ENCODE results near the gene FASLG.
"Not testable (repeated sequence)": the region's sequence is repeated elsewhere in the genome, so short reads cannot be mapped to it uniquely, and the experiment has no call there.

Gene FASLG, protein sequence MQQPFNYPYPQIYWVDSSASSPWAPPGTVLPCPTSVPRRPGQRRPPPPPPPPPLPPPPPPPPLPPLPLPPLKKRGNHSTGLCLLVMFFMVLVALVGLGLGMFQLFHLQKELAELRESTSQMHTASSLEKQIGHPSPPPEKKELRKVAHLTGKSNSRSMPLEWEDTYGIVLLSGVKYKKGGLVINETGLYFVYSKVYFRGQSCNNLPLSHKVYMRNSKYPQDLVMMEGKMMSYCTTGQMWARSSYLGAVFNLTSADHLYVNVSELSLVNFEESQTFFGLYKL

DNA sequence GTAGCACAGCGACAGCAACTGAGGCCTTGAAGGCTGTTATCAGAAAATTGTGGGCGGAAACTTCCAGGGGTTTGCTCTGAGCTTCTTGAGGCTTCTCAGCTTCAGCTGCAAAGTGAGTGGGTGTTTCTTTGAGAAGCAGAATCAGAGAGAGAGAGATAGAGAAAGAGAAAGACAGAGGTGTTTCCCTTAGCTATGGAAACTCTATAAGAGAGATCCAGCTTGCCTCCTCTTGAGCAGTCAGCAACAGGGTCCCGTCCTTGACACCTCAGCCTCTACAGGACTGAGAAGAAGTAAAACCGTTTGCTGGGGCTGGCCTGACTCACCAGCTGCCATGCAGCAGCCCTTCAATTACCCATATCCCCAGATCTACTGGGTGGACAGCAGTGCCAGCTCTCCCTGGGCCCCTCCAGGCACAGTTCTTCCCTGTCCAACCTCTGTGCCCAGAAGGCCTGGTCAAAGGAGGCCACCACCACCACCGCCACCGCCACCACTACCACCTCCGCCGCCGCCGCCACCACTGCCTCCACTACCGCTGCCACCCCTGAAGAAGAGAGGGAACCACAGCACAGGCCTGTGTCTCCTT lies at the start of gene FASLG:
Gene FASLG (plus strand): TSS at position 233 of the 583 bp plus-strand sequence. CDS start 99 bp downstream, at position 332.
- DNase-seq (ENCODE audit: low read depth in 2 of 2) = peak; percentile 52 to 58

DNA sequence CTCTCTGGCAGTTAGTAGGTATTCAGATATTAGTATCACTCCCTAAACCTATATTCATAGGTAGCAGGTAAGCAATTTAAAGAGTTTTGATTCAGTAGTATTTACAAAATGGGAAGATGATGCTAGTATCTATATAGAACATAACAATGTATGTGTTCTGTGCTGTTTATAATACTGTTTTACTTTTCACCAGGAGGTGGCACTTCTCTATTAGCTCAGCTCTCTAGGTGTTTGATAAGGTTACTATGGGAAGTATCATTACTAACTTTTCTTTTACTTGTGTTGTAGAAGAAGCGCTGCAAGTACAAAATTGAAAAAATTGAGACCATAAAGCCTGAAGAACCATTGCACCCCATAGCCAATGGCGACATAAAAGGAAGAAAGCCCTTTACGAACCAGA lies 49.4 kb upstream of the FASLG start:
- no peak for DNase-seq (ENCODE audit: low read depth in 2 of 2)

DNA sequence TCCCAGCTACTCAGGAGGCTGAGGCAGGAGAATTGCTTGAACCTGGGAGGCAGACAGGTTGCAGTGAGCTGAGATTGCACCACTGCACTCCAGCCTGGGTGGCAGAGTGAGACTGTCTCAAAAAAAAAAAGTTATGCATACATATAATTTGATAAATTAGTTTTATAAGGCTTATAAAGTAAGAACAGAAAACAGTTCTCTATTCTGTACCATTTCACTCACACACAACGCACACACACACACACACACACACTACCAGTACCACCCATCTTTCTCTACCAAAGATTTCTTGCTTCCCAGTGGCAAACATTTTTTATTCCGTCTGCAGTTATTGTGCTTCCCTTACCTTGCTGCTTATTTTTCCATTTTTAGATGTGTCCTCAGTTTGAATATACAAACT lies 46.4 kb upstream of the FASLG start:
- DNase-seq (ENCODE audit: low read depth in 2 of 2) = no peak

DNA sequence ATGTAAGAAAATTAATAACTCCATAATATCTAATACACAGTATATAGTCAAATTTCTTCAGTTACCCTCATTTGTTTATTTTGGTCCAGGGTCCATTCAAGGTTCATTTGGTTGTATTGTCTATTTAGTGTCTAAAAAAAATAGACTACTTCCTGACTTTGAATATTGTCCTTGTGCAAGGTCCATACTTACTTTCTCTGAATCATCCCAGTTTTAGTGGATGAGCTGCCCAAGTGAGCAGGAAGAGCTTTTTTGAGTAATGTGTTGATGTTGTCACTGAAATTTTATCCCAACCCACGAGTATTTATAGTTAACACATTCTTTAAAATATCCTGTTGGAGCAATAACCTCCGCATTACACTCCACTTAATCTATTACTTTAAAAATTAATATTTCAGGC lies 45.6 kb upstream of the FASLG start:
- DNase-seq (ENCODE audit: low read depth in 2 of 2) = no peak

DNA sequence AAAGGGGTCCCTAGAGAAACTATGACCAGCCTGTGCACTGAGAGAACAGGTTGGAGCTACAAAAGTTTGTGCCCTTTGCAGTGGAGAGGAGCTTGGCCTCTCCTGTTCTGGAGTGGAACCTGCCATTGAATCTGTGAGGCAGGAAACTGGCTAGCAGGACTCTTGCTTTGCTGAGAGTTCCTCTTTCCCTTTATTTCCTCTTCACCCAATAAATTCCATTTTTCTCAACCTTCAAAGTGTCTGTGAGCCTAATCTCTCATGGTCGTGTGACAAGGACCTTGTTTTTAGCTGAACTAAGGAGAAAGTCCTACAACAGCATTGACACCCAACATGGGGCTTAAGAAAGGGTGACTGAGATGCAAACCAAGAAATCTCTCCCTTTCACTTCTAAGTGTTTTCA lies 42.7 kb upstream of the FASLG start:
- DNase-seq (ENCODE audit: low read depth in 2 of 2) = no peak

DNA sequence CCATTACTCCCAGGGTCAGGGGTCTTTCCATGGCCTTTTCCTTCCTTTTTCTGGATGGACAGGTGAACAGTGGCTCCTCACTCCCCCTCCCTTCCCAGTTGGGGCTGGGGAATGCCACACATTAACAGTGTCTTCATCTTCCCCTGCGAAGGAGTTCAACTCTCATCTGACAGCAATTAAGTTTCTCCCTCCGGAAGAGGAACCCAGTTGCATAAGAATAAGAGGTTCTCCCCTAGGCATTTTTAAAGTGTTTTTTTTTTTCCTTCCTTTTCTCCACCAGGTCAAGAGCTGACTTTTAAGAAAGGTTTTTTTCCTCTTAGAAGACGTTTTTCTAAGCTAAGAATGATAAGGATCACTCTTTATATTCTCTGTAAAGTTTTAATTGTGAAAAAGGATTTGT lies 42.3 kb upstream of the FASLG start:
- DNase-seq (ENCODE audit: low read depth in 2 of 2) = no peak

DNA sequence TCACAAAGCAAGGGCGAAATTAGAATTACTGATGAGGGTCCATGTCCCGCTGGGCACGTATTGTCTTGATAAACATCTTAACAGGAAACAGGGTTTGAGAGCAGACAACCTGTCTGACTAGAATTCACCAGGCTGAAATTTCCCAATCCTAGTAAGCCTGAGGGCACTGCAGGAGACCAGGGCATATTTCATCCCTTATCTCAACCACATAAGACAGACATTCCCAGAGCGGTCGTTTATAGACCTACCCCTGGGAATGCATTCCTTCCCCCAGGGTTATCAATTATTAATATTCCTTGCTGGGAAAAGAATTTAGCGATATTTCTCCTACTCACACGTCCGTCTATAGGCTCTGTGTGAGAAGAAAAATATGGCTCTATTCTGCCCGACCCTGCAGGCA lies 38.3 kb upstream of the FASLG start:
- DNase-seq (ENCODE audit: low read depth in 2 of 2) = not testable (repeated sequence)

DNA sequence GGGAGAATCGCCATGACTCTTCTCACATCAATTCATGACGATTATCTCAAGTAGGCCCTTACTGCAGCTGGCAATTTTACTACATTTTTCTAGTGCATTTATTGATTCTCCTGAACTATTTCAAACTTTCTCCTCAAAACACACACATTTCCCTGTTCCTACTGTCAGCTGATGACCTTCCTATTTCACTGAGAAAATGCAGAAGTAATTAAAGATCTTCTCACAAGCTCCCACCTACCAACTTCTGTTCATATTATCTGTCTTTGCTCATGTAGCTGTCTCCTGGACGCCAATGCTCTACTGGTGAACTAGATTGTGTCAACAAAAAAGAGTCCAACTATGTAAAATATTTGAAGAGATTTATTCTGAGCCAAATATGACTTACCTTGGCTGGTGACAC lies 36.4 kb upstream of the FASLG start:
- no peak for DNase-seq (ENCODE audit: low read depth in 2 of 2)

DNA sequence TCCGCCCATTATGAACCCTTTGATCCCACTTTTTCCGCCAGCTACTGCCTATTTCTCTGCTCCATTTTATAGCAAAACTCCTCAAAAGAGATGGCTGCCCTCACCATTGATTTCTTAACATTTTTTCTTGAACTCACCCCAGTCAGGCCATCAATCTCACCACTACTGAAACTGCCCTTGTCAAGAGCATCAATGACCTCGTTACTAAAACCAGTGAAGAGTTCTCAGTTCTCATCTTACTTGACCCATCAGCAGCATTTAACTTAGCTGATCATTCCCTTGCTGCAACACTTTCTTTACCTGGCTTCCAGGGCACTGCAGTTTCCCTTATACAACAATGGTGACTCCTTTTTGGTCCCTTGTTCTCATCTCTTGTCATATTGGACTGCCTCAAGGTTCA lies 35.2 kb upstream of the FASLG start:
- no peak for DNase-seq (ENCODE audit: low read depth in 2 of 2)

DNA sequence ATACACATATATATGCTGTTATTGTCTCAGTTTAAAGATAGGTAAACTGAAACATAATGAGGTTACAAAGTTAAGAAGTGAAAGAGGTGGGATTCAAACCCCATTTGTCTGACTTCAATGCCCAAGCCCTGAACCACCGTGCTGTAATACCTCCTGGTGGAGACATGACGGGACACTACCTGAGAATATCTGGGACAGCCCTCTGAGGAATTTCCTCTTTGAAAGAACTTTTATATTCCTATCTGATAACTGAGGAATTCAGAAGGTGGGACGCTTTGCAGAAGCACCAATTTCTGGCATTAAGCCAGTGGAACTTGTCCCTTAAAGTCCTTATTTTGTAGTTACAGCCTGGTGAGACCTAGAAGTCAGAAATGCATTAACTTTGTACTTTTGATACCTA lies 32.1 kb upstream of the FASLG start:
- DNase-seq (ENCODE audit: low read depth in 2 of 2) = no peak

DNA sequence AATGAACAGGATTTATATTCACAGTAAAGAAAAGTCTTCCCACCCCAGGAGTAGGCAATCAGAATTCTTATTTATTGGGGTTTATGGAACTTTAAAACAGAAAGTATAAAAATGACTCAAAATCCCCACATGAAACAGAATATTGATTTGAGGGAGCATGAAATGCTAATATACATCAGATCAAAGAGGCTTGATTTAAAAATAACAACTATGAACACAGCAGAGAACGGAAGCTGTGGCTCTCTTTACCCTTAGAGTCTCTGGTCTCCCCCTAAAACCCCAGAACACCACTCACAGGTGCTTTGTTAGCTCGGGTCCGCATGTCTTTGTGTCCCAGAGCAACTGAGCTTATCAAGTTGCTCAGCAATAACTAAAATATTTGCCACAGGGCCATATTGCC lies 31.2 kb upstream of the FASLG start:
- no peak for DNase-seq (ENCODE audit: low read depth in 2 of 2)

DNA sequence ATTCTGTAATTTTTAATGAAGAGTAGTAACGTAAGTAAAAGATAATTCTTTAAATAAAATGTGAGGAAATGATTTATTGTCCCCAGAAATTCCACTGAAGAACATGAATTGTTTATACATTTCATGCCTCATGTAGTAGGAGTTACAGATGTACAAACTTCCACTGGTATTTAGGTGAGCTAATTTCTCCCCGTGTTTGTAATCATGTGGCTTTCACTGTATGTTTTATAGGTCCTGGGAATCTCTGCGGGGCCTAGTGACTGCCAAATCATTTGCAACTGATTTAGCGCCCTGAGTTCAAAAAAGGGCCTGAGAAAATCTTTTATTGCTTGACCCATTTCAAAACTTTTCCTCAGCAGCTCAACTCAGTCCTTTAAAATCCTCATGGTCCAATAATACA lies 30.5 kb upstream of the FASLG start:
- no peak for DNase-seq (ENCODE audit: low read depth in 2 of 2)

DNA sequence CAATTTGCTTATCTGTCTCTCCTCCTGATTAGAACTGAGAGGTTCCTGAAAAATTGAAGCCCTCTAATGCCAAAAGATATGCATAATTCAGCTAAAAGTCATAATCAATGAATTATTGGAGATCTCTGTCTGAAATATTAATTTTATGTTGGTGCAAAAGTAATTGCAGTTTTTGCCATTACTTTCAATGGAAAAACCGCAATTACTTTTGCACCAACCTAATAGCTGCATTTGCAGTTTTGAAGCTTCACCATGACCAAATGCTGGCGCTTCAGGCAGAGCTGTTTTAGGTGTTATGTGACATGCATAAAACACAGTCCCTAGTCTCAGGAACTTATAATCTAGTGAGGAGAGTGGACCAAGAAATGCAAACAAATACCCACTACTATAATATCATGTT lies 29.7 kb upstream of the FASLG start:
- no peak for DNase-seq (ENCODE audit: low read depth in 2 of 2)

DNA sequence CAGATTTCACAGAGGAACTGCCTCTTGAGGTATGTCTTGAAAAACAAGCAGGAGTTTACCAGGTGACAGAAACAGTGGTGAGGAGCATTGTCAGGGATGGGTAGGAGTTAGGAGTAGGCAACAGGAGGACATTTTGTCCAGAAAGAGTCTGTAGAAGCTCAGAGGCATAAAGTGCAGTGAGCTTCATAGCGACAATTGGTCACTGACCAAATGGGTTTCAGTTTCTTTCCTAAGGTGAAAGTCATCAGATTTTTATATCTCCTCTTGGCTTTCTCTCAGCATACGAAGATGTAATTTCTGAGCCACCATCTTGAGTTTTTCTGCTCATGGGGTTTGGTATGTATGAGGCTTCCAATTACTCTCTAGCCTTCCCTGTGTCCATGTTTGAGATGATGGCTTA lies 29.3 kb upstream of the FASLG start:
- no peak for DNase-seq (ENCODE audit: low read depth in 2 of 2)

DNA sequence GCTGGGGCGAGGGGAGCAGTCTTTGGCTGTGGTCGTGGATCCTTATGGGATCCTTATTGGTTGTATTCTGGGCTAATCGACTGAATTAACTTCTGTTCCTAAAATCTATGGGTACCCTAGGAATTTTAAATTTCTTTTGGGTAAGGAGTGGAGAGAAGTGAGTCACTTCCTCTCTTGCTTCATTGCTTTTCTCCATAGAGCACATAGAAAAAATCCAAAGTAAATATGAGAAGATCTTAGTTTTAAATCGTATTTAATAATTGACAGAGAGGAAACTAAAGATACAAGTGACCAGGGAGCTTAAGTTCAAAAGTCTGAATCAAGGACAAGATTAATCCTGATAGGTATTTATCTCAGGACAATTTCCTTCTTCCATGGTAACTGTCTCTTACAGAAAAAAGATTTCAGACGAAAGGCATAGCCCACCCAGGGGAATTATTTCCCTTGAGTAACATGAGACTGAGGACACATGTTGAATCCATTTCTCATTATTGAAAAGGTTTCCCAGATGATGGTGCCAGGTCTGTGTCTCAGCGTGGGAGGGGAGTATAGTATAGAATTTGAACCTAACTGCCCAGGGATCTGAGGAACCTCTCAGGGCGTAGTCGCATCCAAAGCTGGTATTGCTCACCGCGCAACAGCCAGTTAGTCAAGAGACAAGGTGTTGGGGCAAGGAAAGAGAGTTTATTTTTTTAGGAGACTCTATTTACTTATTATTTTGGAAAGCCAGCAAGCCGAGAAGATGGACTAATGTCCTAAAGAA lies 28.7 kb upstream of the FASLG start:
- no peak for DNase-seq (ENCODE audit: low read depth in 2 of 2)

DNA sequence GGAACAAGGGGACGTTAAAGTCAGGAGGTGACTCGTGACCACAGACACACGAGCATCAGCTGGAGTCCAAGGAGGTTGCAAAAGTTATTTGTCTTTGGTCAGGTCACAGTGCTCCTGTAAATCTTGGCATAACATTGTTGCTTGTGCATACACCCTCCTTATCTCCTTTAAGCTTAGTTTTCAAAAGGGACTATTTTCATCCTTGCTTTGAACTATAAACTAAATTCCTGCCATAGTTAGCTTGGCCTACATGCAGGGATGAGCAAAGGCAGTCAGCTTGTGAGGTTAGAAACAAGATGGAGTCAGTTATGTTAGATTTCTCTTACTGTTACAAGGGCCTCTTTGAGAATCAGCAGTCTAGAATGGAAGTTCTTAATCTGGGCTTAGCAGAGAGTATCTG lies 28.0 kb upstream of the FASLG start:
- no peak for DNase-seq (ENCODE audit: low read depth in 2 of 2)

DNA sequence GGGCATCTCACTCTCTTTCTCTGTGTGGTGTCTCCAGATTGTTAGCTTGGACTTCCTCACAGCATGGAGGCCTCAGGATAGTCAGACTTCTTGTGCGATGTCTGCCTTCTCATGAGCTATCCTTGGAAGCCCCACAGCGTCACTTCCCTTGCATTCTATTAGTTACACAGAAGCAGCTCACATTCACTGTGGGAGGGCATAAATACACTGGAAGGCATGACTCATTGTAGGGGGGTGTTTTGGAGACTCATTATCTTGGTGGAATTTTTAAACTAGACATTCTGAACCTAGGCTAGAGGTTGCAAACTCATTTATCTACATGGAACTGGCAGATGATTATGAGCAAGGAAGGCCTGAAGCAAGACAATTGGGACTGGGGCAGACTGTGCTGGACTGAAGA lies 21.4 kb upstream of the FASLG start:
- no peak for DNase-seq (ENCODE audit: low read depth in 2 of 2)

DNA sequence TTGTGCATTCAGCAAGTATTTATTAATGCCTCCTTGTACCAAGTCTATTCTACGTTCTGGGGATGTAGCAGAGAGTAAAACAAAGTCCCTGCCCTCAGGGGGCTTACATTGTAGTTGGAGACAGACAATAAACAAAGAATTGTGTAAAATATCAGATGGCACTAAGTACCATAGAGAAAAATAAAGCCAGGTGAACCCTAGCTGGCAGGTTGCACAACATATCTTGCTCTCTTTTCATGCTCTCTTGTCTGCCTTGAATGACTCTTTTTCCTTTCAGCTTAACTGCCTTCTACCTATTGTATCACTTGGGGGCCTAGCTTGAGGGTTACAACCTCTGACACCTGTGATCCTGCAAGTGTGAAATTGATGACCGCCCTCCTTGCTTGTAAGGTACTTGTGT lies 20.7 kb upstream of the FASLG start:
- DNase-seq (ENCODE audit: low read depth in 2 of 2) = no peak

DNA sequence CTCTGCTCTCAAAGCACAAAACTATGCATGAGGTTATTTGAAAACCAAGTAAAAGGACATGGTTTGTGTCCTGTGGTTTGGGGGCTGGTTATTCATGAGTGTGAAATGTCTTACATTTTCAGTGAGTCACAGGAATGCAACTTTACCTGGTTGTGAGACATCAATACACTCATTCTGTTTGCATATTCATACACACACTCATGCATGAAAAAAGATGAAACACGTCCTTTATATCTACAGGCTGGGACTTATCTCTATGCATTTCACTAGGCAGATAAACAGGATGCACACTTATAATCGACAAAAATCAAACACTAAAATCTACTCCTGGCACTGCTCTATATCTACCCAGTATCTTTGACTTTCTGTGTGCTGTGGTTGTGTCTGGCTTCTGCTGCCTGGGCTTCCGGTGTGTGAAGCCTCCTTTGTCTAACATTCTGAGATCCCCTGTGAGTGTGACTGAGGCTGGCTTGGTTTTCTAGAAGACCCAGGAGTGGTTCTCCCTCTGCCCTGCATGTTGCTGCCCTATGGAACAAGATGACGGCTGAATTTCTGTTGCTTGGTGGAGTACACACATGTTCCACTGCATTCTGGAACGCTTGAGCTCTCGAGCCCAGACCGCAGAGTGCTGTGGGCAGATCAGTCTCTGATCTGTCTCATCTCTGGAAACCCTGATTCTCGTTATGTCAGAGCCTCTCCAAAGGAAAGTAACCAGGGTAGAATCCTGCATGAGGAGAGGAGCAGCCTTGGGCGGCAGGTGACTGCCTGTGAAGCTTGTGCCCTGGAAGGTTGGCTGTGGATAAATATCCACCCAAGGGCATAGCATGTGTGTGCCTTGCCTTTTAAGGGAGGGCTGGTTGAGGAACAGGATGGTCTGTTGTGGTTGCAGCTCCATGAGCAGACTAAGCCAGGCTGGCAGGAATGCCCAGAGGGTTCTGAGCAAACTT lies 19.7 kb upstream of the FASLG start:
- DNase-seq (ENCODE audit: low read depth in 2 of 2) = peak; percentile 62 to 75

DNA sequence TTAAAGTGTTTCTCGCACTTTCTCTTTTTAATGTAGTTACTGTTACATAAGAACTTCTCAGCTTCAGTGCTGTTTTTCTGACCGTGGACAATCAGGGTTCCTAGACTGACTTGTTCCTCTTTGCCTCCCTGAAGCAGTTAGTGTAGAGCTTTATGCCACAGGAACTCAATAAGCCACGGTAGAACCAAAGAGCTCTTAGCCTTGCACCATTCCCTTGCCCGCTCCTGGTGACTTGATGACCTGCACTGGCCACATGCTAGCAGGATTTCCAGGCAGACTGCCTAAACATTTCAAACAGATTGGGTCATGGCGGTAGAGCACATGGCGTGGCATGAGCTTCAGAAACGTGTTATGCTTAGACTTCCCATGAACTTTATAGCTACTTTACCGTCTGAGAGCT lies 18.8 kb upstream of the FASLG start:
- no peak for DNase-seq (ENCODE audit: low read depth in 2 of 2)

DNA sequence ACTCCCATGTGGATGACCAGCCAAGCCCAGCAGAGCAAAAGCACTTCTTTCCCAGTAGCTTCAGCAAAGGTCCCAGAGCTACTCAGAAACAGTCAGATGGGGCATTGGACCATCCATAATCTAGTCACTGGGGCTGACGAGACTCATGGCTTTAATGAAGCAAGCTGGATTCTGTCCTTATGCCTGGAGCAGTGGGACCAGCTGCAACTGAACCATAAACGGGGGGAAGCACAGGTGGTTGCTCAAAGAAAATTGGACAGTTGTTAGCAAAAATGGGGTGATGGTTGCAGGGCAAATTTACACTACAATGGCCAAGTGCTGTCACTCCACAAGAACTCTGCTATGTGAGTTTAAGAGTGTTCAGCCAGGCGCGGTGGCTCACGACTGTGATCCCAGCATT lies 17.4 kb upstream of the FASLG start:
- DNase-seq (ENCODE audit: low read depth in 2 of 2) = no peak

DNA sequence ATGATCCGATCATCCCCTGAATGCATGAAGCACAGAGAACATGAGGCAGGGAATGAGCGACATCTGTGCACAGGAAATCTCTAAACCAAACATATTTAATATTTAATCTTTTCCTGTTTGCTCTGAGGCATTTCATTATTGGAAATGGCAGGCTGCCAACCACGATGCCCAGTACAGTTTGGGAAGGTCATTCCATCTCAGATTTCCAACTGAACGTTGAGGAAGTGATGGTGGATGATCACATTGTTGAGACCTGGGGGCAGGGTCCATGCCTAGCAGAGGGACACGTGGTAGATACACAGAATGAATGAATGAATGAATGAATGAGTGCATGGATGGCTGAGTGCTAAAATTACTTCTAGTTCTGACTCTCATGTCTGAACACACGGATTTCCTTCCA lies 15.9 kb upstream of the FASLG start:
- DNase-seq (ENCODE audit: low read depth in 2 of 2) = no peak

Data from stimulated activated CD8-positive, alpha-beta memory T cell treated with anti-CD3 and anti-CD28 coated beads, Interleukin-2, amount 100 ng/mL, for 48 hours (primary cell).